HepG2 (cell line): ENCODE data around the gene MYL3. TPM values are rescaled to one million over a fixed set of nuclear protein-coding genes. Genes with fewer than 3 reads are reported as not detected.

Experiments used
- FOXK1 ChIP-seq: sonication (generic); formaldehyde crosslinking; IDR thresholded peaks from 2 replicates; pipeline ENCODE4 v1.4.0; 2020; ENCODE audit warnings: low read depth, missing genetic modification reagents, borderline replicate concordance
- GATAD1 ChIP-seq: IDR thresholded peaks from 2 replicates; pipeline ENCODE4 v1.6.1; 2016; ENCODE audit warnings: missing genetic modification reagents, missing compliant biosample characterization
- HMG20B ChIP-seq: conservative IDR thresholded peaks from 2 replicates; pipeline ENCODE4 v1.6.1; 2016; ENCODE audit warnings: missing genetic modification reagents, missing compliant biosample characterization
- IRX3 ChIP-seq: sonication (generic); formaldehyde crosslinking; IDR thresholded peaks from 2 replicates; pipeline ENCODE4 v1.8.1; 2023; ENCODE audit warnings: mild to moderate bottlenecking, low read depth, missing genetic modification reagents, borderline replicate concordance
- LRRFIP1 ChIP-seq: sonication (generic); formaldehyde crosslinking; conservative IDR thresholded peaks from 2 replicates; pipeline ENCODE4 v1.4.0; 2020; ENCODE audit warnings: missing genetic modification reagents
- MLXIP ChIP-seq: sonication (generic); formaldehyde crosslinking; IDR thresholded peaks from 2 replicates; pipeline ENCODE4 v1.9.0; 2021; ENCODE audit warnings: missing genetic modification reagents, borderline replicate concordance
- PAXIP1 ChIP-seq: sonication (generic); formaldehyde crosslinking; conservative IDR thresholded peaks from 2 replicates; pipeline ENCODE4 v1.4.0; 2020; ENCODE audit warnings: mild to moderate bottlenecking, missing genetic modification reagents, moderate library complexity
- SRY ChIP-seq: sonication (generic); formaldehyde crosslinking; IDR thresholded peaks from 2 replicates; pipeline ENCODE4 v1.8.0; 2022; ENCODE audit warnings: mild to moderate bottlenecking, missing genetic modification reagents
- SSRP1 ChIP-seq: IDR thresholded peaks from 2 replicates; pipeline ENCODE4 v1.6.1; 2016; ENCODE audit warnings: control low read depth
- ZNF772 ChIP-seq: sonication (generic); formaldehyde crosslinking; IDR thresholded peaks from 2 replicates; pipeline ENCODE4 v1.5.0; 2020; ENCODE audit warnings: mild to moderate bottlenecking, missing genetic modification reagents
- ZSCAN31 ChIP-seq: sonication (generic); formaldehyde crosslinking; IDR thresholded peaks from 2 replicates; pipeline ENCODE4 v1.5.0; 2020; ENCODE audit warnings: low read depth, mild to moderate bottlenecking, missing genetic modification reagents
- polyA plus RNA-seq, 8 experiments: library from polyadenylated mRNA; depleted of rRNA in 3 of 8; stranded (reverse) in 7 of 8; unstranded in 1 of 8; fragments of >200 nt; fragmentation: Illumina TruSeq in 4 of 8; extraction: Trizol in 4 of 8; gene quantifications; 2 replicates each; pipeline versions ENCODE4 v1.2.1 to v1.2.3, GENCODE V29; 2011 to 2016; ENCODE audit warnings: low read depth in 4 of 8, missing spikeins in 1 of 8, mixed read lengths in 1 of 8; ENCODE audit not compliant: insufficient read depth in 1 of 8
- total RNA-seq, 5 experiments: library from RNA; depleted of rRNA; stranded (reverse); fragments of >200 nt; fragmentation: Illumina TruSeq; extraction: Trizol; gene quantifications; 2 replicates each; pipeline ENCODE4 v1.2.3, GENCODE V29; 2016; ENCODE audit warnings: low read depth in 1 of 5

Gene MYL3
- total and polyA plus RNA-seq, 2 of the 13 experiments (the other 11 are each of a cell fraction or from before 2014, with no cell fraction given), result not detected

- TF ChIP-seq PAXIP1 (CRISPR knock-in tag) (no peak), ZSCAN31 (CRISPR knock-in tag) (no peak), FOXK1 (CRISPR knock-in tag) (no peak), SSRP1 (CRISPR knock-in tag) (no peak), GATAD1 (CRISPR knock-in tag) (no peak), SRY (CRISPR knock-in tag) (no peak), MLXIP (CRISPR knock-in tag) (no peak), LRRFIP1 (CRISPR knock-in tag) (no peak), ZNF772 (CRISPR knock-in tag) (no peak), HMG20B (CRISPR knock-in tag) (no peak), IRX3 (CRISPR knock-in tag) (no peak)
These were observed 7.4 kb upstream of the MYL3 start (continued) for GRCh38 chr3:46870651-46871050.
